Measurements from ENCODE around the gene EDC4.
"Not testable (repeated sequence)": the region's sequence is repeated elsewhere in the genome, so short reads cannot be mapped to it uniquely, and the experiment has no call there.

Gene EDC4

GRCh38 chr16:67914758-67915495, 42.1 kb downstream of the EDC4 start:
- no peak for DNase-seq (ENCODE audit: low read depth)

- DNase-seq (ENCODE audit: low read depth), result not testable (repeated sequence)
Measured at GRCh38 chr16:67915496-67915769, 42.6 kb downstream of the EDC4 start.

DNA sequence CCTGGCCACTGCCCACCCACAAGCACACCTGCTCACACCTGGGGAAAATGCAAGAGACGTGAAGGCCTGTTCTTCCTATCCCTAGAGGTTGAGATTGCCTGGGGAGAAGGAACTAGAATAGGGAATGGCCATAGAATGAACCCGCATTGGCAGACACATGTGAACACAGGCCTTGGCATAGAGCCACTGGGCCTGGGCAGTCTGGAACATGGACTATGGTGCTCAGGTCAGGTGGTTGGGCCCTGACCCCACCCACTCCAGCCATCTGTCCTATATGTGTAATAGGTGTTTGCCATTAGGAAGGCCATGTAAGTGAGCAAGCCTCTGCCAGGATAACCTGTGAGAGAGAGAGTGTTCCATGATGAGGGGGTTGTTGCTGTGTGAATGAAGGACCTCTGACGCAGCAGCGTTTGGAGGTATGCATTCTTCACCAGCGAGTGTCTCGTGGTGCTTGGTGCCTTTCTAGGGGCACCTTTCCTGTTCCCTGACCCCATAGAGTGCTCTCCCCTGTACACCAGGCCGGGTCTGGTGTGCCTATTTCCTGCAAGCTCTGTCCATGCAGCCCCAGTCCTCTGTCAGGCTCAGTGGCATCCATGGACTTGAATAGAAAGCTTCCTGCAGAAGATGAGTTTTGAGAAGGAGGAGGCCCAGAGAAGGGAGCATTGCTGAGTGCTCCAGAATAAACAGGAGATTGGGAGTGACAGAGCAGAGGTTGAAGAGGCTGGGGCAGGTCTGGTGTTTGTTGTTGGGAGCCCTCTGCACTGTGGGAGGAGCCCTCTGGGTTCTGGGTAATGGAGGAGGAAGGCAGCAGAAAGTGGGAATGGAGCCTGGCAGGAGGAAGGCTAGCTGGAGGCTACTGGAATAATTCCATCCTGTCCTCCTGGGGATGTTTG, 43.2 kb downstream of the EDC4 start:
- no peak for DNase-seq (ENCODE audit: low read depth)

DNA sequence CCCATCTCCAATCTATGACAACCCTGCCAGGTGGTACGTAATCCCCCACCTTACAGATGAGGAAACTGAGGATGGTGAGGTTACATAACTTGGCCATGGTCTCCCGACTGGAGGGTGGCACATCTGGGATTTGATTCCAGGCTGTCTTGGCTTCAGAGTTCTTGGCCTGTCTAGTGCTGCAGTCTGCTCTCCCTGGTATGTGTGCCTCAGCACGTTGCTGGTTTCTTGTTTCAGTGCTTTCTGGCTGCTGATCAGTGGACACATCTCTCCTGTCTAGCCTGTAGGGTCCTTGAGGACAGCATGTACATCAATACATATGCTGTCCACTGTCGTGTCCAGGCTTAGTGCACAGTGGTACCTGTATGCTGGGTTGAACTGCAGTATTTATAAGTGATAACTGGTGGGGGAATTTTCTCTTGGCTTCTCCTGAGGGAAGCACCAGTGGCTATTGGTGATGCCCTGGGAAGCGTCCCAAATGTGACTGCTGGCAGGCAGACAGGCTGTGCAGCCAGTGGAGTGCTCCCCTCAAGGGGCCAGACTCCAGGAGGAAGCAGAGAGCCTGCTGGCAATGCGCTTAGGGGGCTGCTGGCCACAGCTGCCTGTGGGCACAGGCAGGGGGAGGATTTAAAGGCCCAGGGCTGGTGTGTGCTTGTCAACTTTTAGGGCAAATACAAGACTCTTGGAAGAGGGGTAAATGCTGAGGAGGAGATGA, 44.4 kb downstream of the EDC4 start:
- DNase-seq (ENCODE audit: low read depth), result no peak

DNA sequence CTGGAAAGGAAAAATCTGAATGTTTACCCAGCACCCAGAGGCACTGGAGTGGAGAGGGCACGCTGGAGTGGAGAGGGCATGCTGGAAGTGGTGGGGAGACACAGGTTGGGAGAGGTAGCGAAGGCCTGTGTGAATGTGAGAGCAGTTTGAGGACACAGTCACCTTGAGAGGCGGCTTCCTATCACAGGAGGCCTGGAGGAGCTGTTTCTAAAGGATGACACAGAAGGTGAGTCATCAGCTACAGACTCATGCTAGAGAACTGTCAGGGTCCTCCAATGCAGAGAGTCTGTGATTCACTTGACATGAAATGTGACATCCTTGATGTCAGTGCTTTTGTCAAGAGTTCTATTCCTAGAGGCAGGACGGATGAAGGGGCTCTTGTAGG, 45.0 kb downstream of the EDC4 start:
- DNase-seq (ENCODE audit: low read depth), result peak; percentile 87

- no peak for DNase-seq (ENCODE audit: low read depth)
Measured at GRCh38 chr16:67919622-67920221, 46.9 kb downstream of the EDC4 start.

- DNase-seq (ENCODE audit: low read depth), result peak; percentile 45
Measured at GRCh38 chr16:67922221-67922620, 49.4 kb downstream of the EDC4 start.

DNA sequence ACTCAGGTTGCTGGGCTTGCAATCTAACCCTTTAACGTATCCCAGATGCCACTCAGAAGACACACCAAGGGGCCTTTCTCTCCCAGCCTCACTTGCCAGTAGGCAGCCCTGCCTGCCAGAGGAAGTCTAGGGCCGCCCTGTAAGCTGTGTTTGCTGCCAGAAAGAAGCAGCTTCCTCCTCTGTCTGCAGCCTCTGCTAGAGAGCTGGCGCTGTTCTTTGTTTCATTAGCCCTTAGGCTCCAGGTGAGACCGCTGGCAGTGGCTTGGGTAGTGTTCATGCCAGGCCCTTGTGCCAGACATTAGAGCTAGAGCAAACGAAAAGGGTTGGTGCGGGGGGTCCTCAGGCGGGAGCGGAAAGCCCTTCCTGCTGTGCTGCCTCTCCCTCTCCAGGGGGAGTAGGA, 49.9 kb downstream of the EDC4 start:
- DNase-seq (ENCODE audit: low read depth), result no peak

- DNase-seq (ENCODE audit: low read depth), result no peak
Measured at GRCh38 chr16:67923414-67924116, 50.7 kb downstream of the EDC4 start.

- no peak for DNase-seq (ENCODE audit: low read depth)
Measured at GRCh38 chr16:67924140-67924906, 51.5 kb downstream of the EDC4 start.

- DNase-seq (ENCODE audit: low read depth), result peak; percentile 28
Measured at GRCh38 chr16:67926181-67926750, 53.4 kb downstream of the EDC4 start.

GRCh38 chr16:67927131-67927941, 54.5 kb downstream of the EDC4 start:
- DNase-seq (ENCODE audit: low read depth), result no peak

DNA sequence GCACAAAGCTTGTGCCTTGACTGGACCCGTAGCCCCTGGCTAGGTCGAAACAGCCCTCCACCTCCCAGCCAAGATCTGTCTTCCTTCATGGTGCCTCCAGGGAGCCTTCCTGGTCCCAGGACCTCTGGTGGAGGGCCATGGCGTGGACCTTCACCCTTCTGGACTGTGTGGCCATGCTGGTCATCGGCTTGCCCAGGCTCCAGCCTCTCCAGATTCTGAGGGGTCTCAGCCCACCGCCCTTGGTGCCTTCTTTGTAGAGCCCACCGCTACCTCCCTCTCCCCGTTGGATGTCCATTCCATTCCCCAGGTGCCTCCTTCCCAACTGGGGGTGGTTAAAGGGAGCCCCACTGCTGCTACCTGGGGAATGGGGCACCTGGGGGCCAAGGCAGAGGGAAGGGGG, 55.3 kb downstream of the EDC4 start:
- DNase-seq (ENCODE audit: low read depth), result no peak

- peak; percentile 45 for DNase-seq (ENCODE audit: low read depth)
Measured at GRCh38 chr16:67928561-67929364, 55.9 kb downstream of the EDC4 start.

- no peak for DNase-seq (ENCODE audit: low read depth)
Measured at GRCh38 chr16:67930191-67930590, 57.3 kb downstream of the EDC4 start.

DNA sequence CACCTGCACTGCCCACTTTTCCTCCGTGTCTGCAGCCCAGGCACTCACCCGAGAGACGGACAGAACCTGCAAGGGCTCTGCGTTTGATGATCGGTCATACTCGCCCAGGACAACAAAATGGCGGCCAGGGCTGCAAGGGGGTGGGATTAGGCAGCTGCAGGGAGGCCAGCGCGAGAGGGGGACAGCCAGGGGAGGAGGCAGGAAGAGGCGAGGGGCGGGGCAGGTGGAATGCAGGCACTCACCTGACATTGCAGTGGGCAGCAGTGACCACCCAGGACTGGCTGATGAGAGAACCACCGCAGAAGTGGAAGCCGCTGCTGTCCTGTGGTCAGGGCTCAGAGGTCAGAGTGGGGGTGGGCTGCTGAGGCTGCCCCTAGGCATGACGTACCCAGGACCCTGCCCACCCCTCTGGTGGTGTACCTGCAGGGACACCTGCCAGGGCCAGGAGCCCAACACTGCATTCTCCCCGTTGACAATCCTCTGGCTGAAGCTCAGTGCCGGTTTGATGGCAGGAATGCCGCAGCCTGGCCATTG, 57.9 kb downstream of the EDC4 start:
- DNase-seq (ENCODE audit: low read depth), result no peak
